HG02884 (cell line): ENCODE results near the gene CABP5.

Source experiments
- ATAC-seq: cut with Tn5 transposase; IDR thresholded peaks from one replicate; pipeline ENCODE4 v1.9.1; 2021; ENCODE audit warnings: mild to moderate bottlenecking, moderate library complexity; ENCODE audit not compliant: unreplicated experiment

Gene CABP5

GRCh38 chr19:48033604-48034003 is 10.3 kb downstream of the CABP5 start:
- no peak for ATAC-seq

- ATAC-seq: no peak
Measured at GRCh38 chr19:48030073-48030472, 13.8 kb downstream of the CABP5 start.

- no peak for ATAC-seq
Measured at GRCh38 chr19:48029431-48029830, 14.4 kb downstream of the CABP5 start.

- no peak for ATAC-seq
Measured at GRCh38 chr19:48025480-48025879, 18.4 kb downstream of the CABP5 start.

- no peak for ATAC-seq
Measured at GRCh38 chr19:48023518-48023917, 20.4 kb downstream of the CABP5 start.

- no peak for ATAC-seq
Measured at GRCh38 chr19:48023011-48023410, 20.9 kb downstream of the CABP5 start.

GRCh38 chr19:48020686-48021085 is 23.2 kb downstream of the CABP5 start:
- no peak for ATAC-seq

GRCh38 chr19:48010932-48011758 is 32.7 kb downstream of the CABP5 start:
- ATAC-seq: no peak

GRCh38 chr19:48006762-48007161 is 37.1 kb downstream of the CABP5 start:
- no peak for ATAC-seq

- no peak for ATAC-seq
Measured at GRCh38 chr19:48004236-48004635, 39.6 kb downstream of the CABP5 start.

- no peak for ATAC-seq
Measured at GRCh38 chr19:48000846-48001245, 43.0 kb downstream of the CABP5 start.

GRCh38 chr19:47998800-47999199 is 45.1 kb downstream of the CABP5 start:
- ATAC-seq: no peak

GRCh38 chr19:47996230-47996727 is 47.6 kb downstream of the CABP5 start:
- no peak for ATAC-seq

GRCh38 chr19:47994209-47994802 is 49.6 kb downstream of the CABP5 start, which contains the start of gene ELSPBP1:
Gene ELSPBP1 (plus strand): TSS chr19:47994632. CDS start chr19:48008668, 14,036 bp downstream.
- no peak for ATAC-seq

- no peak for ATAC-seq
Measured at GRCh38 chr19:47992070-47992469, 51.8 kb downstream of the CABP5 start, which contains the start of gene BSPH1. Gene BSPH1 (minus strand): TSS chr19:47992170. CDS start chr19:47992081, 89 bp downstream.

GRCh38 chr19:47991191-47991808 is 52.6 kb downstream of the CABP5 start:
- no peak for ATAC-seq
